Hepatocyte (in vitro differentiated cells): Measurements from ENCODE around the gene KCTD7. TPM values are rescaled to one million over a fixed set of nuclear protein-coding genes. Genes with fewer than 3 reads are reported as not detected.
"Not testable (repeated sequence)": the region's sequence is repeated elsewhere in the genome, so short reads cannot be mapped to it uniquely, and the experiment has no call there.

Experiments used
- DNase-seq: peaks from one replicate; pipeline ENCODE4 v3.0.0-alpha.2; 2016; ENCODE audit warnings: low spot score
- H2AFZ ChIP-seq: fragments of 200-600 bp; sonication (generic); 2 replicates; pipeline ENCODE4 v1.6.0; 2016; ENCODE audit warnings: antibody characterized with exemption, mild to moderate bottlenecking
- H3K27ac ChIP-seq: fragments of 200-600 bp; sonication (generic); 2 replicates; pipeline ENCODE4 v1.5.1; 2016; ENCODE audit warnings: mild to moderate bottlenecking
- H3K27me3 ChIP-seq: fragments of 200-600 bp; sonication (generic); 2 replicates; pipeline ENCODE4 v1.6.1; 2016
- H3K36me3 ChIP-seq: fragments of 200-600 bp; sonication (generic); replicated peaks from 2 replicates; pipeline ENCODE4 v1.5.1; 2016; ENCODE audit warnings: low read depth; ENCODE audit not compliant: insufficient read depth
- H3K4me1 ChIP-seq: fragments of 200-600 bp; sonication (generic); 2 replicates; pipeline ENCODE4 v1.5.1; 2016; ENCODE audit warnings: mild to moderate bottlenecking, moderate library complexity; ENCODE audit not compliant: insufficient read depth
- H3K4me2 ChIP-seq: fragments of 200-600 bp; sonication (generic); 2 replicates; pipeline ENCODE4 v1.6.0; 2016
- H3K4me3 ChIP-seq: fragments of 200-600 bp; sonication (generic); 2 replicates; pipeline ENCODE4 v1.5.1; 2016; ENCODE audit warnings: mild to moderate bottlenecking
- H3K79me2 ChIP-seq: fragments of 200-600 bp; sonication (generic); 2 replicates; pipeline ENCODE4 v1.6.0; 2017; ENCODE audit warnings: mild to moderate bottlenecking
- H3K9me2 ChIP-seq: fragments of 200-600 bp; sonication (generic); replicated peaks from 2 replicates; pipeline ENCODE4 v1.6.0; 2017; ENCODE audit warnings: mild to moderate bottlenecking; ENCODE audit not compliant: insufficient read depth
- H3K9me3 ChIP-seq: fragments of 200-600 bp; sonication (generic); 2 replicates; pipeline ENCODE4 v1.5.1; 2016; ENCODE audit warnings: low read depth, mild to moderate bottlenecking
- H4K20me1 ChIP-seq: fragments of 200-600 bp; sonication (generic); 2 replicates; pipeline ENCODE4 v1.6.0; 2016; ENCODE audit warnings: mild to moderate bottlenecking; ENCODE audit not compliant: insufficient read depth, poor library complexity, severe bottlenecking
- CTCF ChIP-seq: fragments of 200-600 bp; sonication (generic); IDR thresholded peaks from 2 replicates; pipeline ENCODE4 v1.5.1; 2016; ENCODE audit warnings: antibody characterized with exemption, mild to moderate bottlenecking; ENCODE audit not compliant: poor library complexity
- EZH2 ChIP-seq: fragments of 200-600 bp; sonication (generic); IDR thresholded peaks from 2 replicates; pipeline ENCODE4 v1.6.1; 2016; ENCODE audit warnings: antibody characterized with exemption, mild to moderate bottlenecking, borderline replicate concordance
- EZH2phosphoT487 ChIP-seq: fragments of 200-600 bp; sonication (generic); IDR thresholded peaks from one replicate; pipeline ENCODE4 v1.6.1; 2018; ENCODE audit warnings: antibody characterized with exemption, mild to moderate bottlenecking, low read depth, moderate library complexity; ENCODE audit not compliant: unreplicated experiment, severe bottlenecking
- WGBS: methylation state at CpG from one replicate; pipeline ENCODE4 v1.1.6; 2016; ENCODE audit warnings: low lambda C conversion rate; ENCODE audit errors: missing lambda C conversion rate; 5-methylcytosine and 5-hydroxymethylcytosine counted together
- polyA plus RNA-seq: library from polyadenylated mRNA; unstranded; fragments of >200 nt; fragmentation: Nextera tagmentation; extraction: Ambion mirVana; gene quantifications from 2 replicates; pipeline ENCODE4 v1.2.1, GENCODE V29; 2016
- total RNA-seq: library from RNA; depleted of rRNA; stranded (reverse); fragments of >200 nt; gene quantifications from 2 replicates; pipeline ENCODE4 v1.2.3, GENCODE V29; 2014

KCTD7 gene
- total and polyA plus RNA-seq, 2 experiments from 2014 or later, result 7.2 to 9.4 TPM

- DNase-seq, result no peak
- peaks cover 15% of the 10 kb centered on the region for H3K4me1 ChIP-seq
- no peak overlapping the region for H3K27ac ChIP-seq
- no peak for TF ChIP-seq EZH2phosphoT487
- peak overlapping the region; percentile 86 for H3K4me2 ChIP-seq
- H3K36me3 ChIP-seq, result no peaks in the 10 kb centered on the region
- H3K79me2 ChIP-seq, result peaks cover 76% of the 10 kb centered on the region
- H3K4me3 ChIP-seq, result no peak overlapping the region
- H2AFZ ChIP-seq, result no peak overlapping the region
- H4K20me1 ChIP-seq, result peaks cover 2% of the 10 kb centered on the region
- H3K27me3 ChIP-seq, result no peaks in the 10 kb centered on the region
- H3K9me2 ChIP-seq, result no peaks in the 10 kb centered on the region
- H3K9me3 ChIP-seq, result peaks cover 5% of the 10 kb centered on the region
- 95% methylated on average over 9 of the region's 9 CpGs for WGBS
These were observed 55.1 kb downstream of the KCTD7 start for GRCh38 chr7:66683770-66684123.

- not testable (repeated sequence) for H2AFZ ChIP-seq, H3K4me3 ChIP-seq, H3K27me3 ChIP-seq, H3K9me3 ChIP-seq, DNase-seq, H3K36me3 ChIP-seq, H3K9me2 ChIP-seq, H4K20me1 ChIP-seq
- H3K4me1 ChIP-seq, result peaks cover 12% of the 10 kb centered on the region
- peaks cover 86% of the 10 kb centered on the region for H3K79me2 ChIP-seq
- peak overlapping the region; percentile 61 for H3K27ac ChIP-seq
- H3K4me2 ChIP-seq, result peak overlapping the region; percentile 24
- WGBS, result 65% methylated on average over 4 of the region's 4 CpGs
These were observed 57.0 kb downstream of the KCTD7 start for GRCh38 chr7:66685663-66686062.

- Histone ChIP-seq H3K79me2 (peaks cover 88% of the 10 kb centered on the region), H2AFZ (no peak overlapping the region), H4K20me1 (peaks cover 2% of the 10 kb centered on the region), H3K4me1 (peaks cover 5% of the 10 kb centered on the region), H3K27ac (no peak overlapping the region), H3K36me3 (no peaks in the 10 kb centered on the region), H3K9me2 (no peaks in the 10 kb centered on the region), H3K4me2 (no peak overlapping the region), H3K9me3 (peaks cover 5% of the 10 kb centered on the region), H3K27me3 (no peaks in the 10 kb centered on the region), H3K4me3 (no peak overlapping the region)
- TF ChIP-seq EZH2phosphoT487 (no peak), EZH2 (no peak)
- 97% methylated on average over 5 of the region's 5 CpGs for WGBS
- no peak for DNase-seq
These were observed 58.5 kb downstream of the KCTD7 start for GRCh38 chr7:66687186-66687585.

- not testable (repeated sequence) for H3K4me1 ChIP-seq, H3K4me3 ChIP-seq, DNase-seq, H3K9me2 ChIP-seq, H3K36me3 ChIP-seq, H3K27me3 ChIP-seq, H3K27ac ChIP-seq, H3K9me3 ChIP-seq, H3K4me2 ChIP-seq, H2AFZ ChIP-seq, H4K20me1 ChIP-seq
- WGBS, result 95% methylated on average over 6 of the region's 6 CpGs
- peaks cover 85% of the 10 kb centered on the region for H3K79me2 ChIP-seq
These were observed 59.0 kb downstream of the KCTD7 start for GRCh38 chr7:66687672-66688071.

- Histone ChIP-seq H3K36me3 (no peaks in the 10 kb centered on the region), H3K27ac (no peak overlapping the region), H3K4me3 (no peak overlapping the region), H3K27me3 (no peaks in the 10 kb centered on the region), H3K79me2 (peaks cover 72% of the 10 kb centered on the region), H3K9me2 (no peaks in the 10 kb centered on the region), H3K4me2 (no peak overlapping the region), H2AFZ (no peak overlapping the region), H4K20me1 (no peaks in the 10 kb centered on the region), H3K9me3 (peaks cover 5% of the 10 kb centered on the region), H3K4me1 (peaks cover 5% of the 10 kb centered on the region)
- TF ChIP-seq EZH2phosphoT487 (no peak), EZH2 (no peak), CTCF (no peak)
- WGBS, result 96% methylated on average over 2 of the region's 2 CpGs
- no peak for DNase-seq
These were observed 60.4 kb downstream of the KCTD7 start for GRCh38 chr7:66689081-66689480.
